GM12892 (cell line): ENCODE results near the gene EVA1C.

ENCODE experiments used
- POLR2A ChIP-seq: IDR thresholded peaks from 2 replicates; pipeline ENCODE4 v1.6.1; 2011; ENCODE audit warnings: low read depth, low read length, control low read depth
- TAF1 ChIP-seq: IDR thresholded peaks from 2 replicates; pipeline ENCODE4 v1.6.1; 2011; ENCODE audit warnings: low read depth, mild to moderate bottlenecking, control low read depth, low read length, borderline replicate concordance

- no peak for TF ChIP-seq POLR2A
- TF ChIP-seq TAF1: no peak
These were observed 25.4 kb upstream of the EVA1C start for GRCh38 chr21:32387151-32387550.
